GM18870 (cell line): ENCODE results near the gene PURA.

ENCODE experiments used
- ATAC-seq: cut with Tn5 transposase; IDR thresholded peaks from one replicate; pipeline ENCODE4 v1.9.1; 2021; ENCODE audit warnings: moderate library complexity; ENCODE audit not compliant: unreplicated experiment

Gene PURA

GRCh38 chr5:140113699-140114263 is at the start of gene PURA:
Gene PURA, plus strand, starts transcription at chr5:140114109. Its CDS starts 73 bp downstream, at chr5:140114182.
- ATAC-seq: peak; percentile 75

- ATAC-seq: no peak
Measured at GRCh38 chr5:140072812-140073211, 41.1 kb upstream of the PURA start.

GRCh38 chr5:140073296-140073695 is 40.6 kb upstream of the PURA start:
- ATAC-seq: no peak

- ATAC-seq: no peak
Measured at GRCh38 chr5:140075371-140075770, 38.5 kb upstream of the PURA start.

GRCh38 chr5:140076142-140076541 is 37.8 kb upstream of the PURA start:
- no peak for ATAC-seq

- ATAC-seq: no peak
Measured at GRCh38 chr5:140076788-140077187, 37.1 kb upstream of the PURA start.

- ATAC-seq: no peak
Measured at GRCh38 chr5:140083120-140083519, 30.8 kb upstream of the PURA start.

GRCh38 chr5:140083650-140084049 is 30.3 kb upstream of the PURA start:
- ATAC-seq: no peak

GRCh38 chr5:140084541-140084940 is 29.4 kb upstream of the PURA start:
- ATAC-seq: no peak

- no peak for ATAC-seq
Measured at GRCh38 chr5:140090251-140090650, 23.7 kb upstream of the PURA start.

GRCh38 chr5:140093179-140093578 is 20.7 kb upstream of the PURA start:
- no peak for ATAC-seq

- no peak for ATAC-seq
Measured at GRCh38 chr5:140093866-140094265, 20.0 kb upstream of the PURA start.

GRCh38 chr5:140094889-140095288 is 19.0 kb upstream of the PURA start:
- no peak for ATAC-seq

- ATAC-seq: no peak
Measured at GRCh38 chr5:140101179-140101578, 12.7 kb upstream of the PURA start.

- no peak for ATAC-seq
Measured at GRCh38 chr5:140103154-140103553, 10.8 kb upstream of the PURA start.

GRCh38 chr5:140104100-140104499 is 9.8 kb upstream of the PURA start:
- ATAC-seq: no peak

GRCh38 chr5:140106101-140106500 is 7.8 kb upstream of the PURA start:
- no peak for ATAC-seq

- ATAC-seq: peak; percentile 2
Measured at GRCh38 chr5:140106805-140107311, 7.1 kb upstream of the PURA start.

GRCh38 chr5:140107312-140108092 is 6.4 kb upstream of the PURA start:
- peak; percentile 70 for ATAC-seq

GRCh38 chr5:140108093-140109017 is 5.6 kb upstream of the PURA start:
- no peak for ATAC-seq

- ATAC-seq: no peak
Measured at GRCh38 chr5:140109018-140109758, 4.7 kb upstream of the PURA start.
